Upper lobe of left lung (tissue), 4 donors: Measurements from ENCODE around the gene SLC5A6.

Experiments used
- POLR2A ChIP-seq, 4 donors: fragments of 450-650 bp; IDR thresholded peaks; one replicate each; pipeline ENCODE4 v1.5.1; 2016 to 2017; ENCODE audit warnings: antibody characterized with exemption in 4 of 4, mild to moderate bottlenecking in 2 of 4
- TF ChIP-seq, protein P1 (sequence below), 6 experiments: fragments of 450-650 bp in 4 of 6; fragments of 200-600 bp in 2 of 6; sonication (generic) in 2 of 6; IDR thresholded peaks; one replicate each; pipeline ENCODE4 v1.5.1; 2016 to 2019; ENCODE audit warnings: antibody characterized with exemption in 6 of 6

DNA sequence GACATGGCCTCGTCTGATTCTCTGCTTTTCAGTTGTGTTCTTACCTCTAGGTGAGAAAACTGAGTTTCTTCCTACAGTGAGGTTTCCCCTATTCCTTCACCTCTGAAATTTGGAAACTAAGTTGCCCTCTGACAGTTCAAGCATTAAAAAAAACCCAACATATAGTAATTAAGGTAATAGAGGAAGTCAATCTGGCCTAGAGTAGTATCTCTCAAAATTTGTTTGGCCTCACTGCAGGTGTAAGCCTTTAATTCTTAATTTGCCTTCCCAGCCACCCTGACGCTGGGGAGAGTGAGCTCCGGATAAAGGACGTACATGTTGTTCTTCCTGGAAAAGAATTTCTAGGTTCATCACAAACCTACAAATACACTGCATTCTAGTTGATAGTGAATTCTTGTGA, 6.5 kb upstream of the SLC5A6 start:
- TF ChIP-seq, protein P1, sequence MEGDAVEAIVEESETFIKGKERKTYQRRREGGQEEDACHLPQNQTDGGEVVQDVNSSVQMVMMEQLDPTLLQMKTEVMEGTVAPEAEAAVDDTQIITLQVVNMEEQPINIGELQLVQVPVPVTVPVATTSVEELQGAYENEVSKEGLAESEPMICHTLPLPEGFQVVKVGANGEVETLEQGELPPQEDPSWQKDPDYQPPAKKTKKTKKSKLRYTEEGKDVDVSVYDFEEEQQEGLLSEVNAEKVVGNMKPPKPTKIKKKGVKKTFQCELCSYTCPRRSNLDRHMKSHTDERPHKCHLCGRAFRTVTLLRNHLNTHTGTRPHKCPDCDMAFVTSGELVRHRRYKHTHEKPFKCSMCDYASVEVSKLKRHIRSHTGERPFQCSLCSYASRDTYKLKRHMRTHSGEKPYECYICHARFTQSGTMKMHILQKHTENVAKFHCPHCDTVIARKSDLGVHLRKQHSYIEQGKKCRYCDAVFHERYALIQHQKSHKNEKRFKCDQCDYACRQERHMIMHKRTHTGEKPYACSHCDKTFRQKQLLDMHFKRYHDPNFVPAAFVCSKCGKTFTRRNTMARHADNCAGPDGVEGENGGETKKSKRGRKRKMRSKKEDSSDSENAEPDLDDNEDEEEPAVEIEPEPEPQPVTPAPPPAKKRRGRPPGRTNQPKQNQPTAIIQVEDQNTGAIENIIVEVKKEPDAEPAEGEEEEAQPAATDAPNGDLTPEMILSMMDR (IDR thresholded peaks at IDR 0.05): no peak
- no peak for TF ChIP-seq POLR2A (IDR thresholded peaks at IDR 0.05)
